HG02571 (cell line): ENCODE results near the gene ALG1.
"Not testable (repeated sequence)": the region's sequence is repeated elsewhere in the genome, so short reads cannot be mapped to it uniquely, and the experiment has no call there.

Source experiments
- ATAC-seq: cut with Tn5 transposase; IDR thresholded peaks from one replicate; pipeline ENCODE4 v1.9.1; 2021; ENCODE audit warnings: mild to moderate bottlenecking, moderate library complexity; ENCODE audit not compliant: unreplicated experiment

Gene ALG1

DNA sequence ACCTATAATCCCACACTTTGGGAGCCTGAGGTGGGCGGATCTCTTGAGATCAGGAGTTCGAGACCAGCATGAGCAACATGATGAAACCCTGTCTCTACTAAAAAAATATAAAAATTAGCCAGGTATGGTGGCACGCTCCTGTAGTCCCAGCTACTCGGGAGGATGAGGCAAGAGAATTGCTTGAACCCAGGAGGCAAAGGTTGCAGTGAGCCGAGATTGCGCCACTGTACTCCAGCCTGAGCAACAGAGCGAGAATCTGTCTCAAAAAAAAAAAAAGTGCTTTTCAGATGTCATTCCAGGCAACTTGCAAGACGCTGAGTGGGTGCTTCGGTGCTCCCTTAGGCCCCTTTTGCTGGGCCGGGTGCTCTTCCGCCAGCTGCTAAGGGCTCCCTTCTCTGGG is 27.1 kb upstream of the ALG1 start:
- not testable (repeated sequence) for ATAC-seq

DNA sequence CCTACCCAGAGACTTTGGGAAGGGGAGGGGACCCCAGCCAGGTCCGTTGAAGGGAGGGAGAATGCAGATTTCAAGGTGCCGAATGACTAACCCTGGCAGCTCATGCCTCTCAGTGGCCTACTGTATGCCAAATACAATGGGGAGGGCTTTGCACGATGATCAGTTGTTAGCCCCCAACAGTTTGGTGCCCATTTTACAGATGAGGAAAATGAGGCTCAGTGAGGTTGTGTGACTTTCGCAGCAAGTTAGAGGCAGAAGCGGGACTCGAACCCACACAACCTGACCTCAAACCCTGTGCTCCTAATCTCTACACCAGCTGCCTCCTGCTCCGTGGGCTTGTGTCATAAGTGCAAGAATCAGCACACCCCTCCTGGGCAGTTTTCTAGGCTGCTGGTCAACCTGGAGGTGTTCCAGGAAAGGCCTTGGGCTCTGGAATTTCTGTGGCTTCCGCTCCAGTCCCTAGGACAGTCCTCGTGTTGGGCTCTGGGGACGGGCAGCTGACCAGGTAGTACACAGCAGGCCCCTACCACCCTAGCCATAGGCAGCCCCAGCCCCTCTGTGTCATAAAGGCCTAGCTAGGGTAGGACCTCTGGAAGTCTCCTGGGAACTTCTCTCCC is 26.0 kb upstream of the ALG1 start:
- ATAC-seq, result no peak

DNA sequence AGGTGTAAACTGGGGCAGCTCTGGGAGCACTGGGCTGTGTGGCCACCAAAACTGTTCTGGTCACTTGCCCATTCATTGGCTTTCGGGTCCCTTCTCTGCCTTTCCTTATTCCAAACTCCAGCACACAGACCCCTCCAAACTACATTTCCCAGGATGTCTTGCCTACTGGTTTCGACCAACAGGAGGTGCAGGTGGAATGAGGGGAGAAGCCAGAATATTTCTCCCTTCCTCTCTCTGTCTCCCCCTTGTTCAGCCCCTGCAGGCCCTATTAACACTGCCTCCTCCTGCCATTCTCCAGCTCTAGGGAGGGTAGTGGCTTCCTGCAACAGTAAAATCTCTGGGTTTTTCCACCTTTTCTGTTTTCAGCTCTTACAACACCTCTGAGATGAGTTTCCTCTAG is 24.7 kb upstream of the ALG1 start:
- ATAC-seq, result no peak

DNA sequence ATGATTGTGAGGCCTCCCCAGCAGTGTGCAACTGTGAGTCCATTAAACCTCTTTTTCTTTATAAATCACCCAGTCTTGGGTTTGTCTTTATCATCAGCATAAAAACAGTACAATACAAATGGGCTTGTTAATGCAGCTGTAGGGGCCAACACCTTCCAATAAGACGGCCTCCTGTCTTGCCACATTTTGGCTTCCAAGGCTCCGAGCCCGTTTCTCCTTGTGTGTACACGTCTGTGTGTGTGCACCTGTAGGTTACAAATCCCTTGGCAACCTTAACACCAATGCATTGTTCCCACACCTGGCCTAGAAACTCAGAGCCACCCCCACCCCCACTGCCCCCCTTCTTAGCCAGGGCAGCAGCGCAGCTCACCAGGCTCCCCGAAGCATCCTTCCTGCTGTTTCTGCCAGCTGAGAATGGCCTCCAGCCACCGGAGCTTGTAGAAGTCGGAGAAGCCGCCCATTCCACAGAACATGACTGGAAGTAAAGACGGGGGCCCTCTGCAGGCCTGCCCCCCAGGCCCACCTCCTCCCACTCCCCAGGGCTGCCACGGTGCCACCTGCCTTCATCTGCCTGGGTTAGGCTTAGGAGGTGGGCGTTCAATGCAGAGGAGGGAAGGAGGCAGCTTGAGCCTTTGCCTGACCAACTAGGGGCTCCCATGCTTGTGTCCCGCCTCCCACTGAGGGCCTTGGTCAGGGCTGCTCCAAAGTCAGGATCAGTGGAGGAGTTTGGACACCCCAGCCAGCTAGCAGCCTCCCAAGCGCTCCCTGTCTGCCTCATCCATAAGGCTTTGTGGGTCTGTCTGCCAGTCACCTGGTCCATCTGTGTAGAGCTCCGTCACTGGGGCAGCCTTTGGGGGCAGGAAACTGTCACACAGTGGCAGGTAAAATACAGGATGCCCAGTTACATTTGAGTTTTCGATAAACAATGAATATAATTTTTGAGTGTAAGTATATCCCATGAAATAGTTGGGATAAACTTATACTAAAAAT is 16.5 kb upstream of the ALG1 start:
- no peak for ATAC-seq

GRCh38 chr16:5056352-5056751 is 15.3 kb upstream of the ALG1 start:
- no peak for ATAC-seq

GRCh38 chr16:5058476-5058875 is 13.2 kb upstream of the ALG1 start:
- ATAC-seq, result no peak

GRCh38 chr16:5059386-5060072 is 12.1 kb upstream of the ALG1 start:
- ATAC-seq, result no peak

DNA sequence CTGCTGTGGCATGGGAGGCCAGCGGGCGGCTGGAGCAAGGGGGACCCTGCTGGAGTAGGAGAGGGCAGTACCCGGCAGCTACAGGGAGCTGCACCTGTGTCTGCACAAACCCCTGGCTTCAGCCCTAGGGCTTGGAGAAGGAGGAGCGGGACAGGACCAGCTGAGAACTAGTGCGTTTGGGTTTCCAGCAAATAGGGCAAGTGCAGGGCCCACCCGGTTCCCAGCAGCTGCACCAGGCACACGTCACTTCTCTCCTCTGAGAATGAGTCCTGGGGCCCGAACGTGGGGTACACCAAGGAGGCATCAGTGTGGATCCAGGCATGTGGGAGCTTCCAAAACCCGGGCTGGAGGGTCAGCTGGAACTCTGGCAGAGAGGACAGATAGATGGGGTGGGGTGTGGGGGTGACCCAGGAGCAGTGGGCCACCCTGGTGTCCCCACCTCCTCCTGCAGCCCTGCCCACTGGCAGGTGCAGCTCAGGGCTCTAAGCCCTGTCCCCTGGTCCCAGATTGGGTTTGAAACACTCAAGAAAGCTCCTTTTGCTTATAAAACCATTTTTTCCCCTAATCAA is 11.5 kb upstream of the ALG1 start:
- no peak for ATAC-seq

- ATAC-seq, result no peak
Observed at GRCh38 chr16:5062051-5062450, 9.6 kb upstream of the ALG1 start.

GRCh38 chr16:5062790-5063765 is 8.6 kb upstream of the ALG1 start:
- no peak for ATAC-seq

- no peak for ATAC-seq
Observed at GRCh38 chr16:5064915-5065314, 6.7 kb upstream of the ALG1 start.

DNA sequence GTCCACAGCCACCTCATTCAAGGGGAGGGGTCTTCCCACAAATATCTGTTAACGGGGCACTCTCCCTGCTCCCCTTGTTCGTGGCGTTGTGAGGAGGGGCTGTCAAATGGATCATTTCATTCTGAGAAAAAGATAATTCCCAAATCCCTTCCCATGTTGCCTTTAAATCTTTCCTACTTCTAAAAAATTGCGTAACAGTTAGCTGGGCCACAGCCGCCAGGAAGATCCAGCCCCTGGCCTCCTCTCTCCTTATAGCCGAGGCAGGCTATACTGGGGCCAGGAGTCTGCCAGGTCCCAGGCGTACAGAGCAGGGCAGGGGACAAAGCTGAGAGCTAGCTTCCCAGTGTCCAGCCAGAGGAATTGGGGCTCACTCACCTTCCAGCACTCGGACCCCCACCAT is 6.3 kb upstream of the ALG1 start:
- no peak for ATAC-seq

GRCh38 chr16:5065813-5066212 is 5.8 kb upstream of the ALG1 start, which contains the start of gene C16orf89:
C16orf89 (minus strand) TSS chr16:5065956; CDS start chr16:5065908, 48 bp downstream.
- no peak for ATAC-seq

DNA sequence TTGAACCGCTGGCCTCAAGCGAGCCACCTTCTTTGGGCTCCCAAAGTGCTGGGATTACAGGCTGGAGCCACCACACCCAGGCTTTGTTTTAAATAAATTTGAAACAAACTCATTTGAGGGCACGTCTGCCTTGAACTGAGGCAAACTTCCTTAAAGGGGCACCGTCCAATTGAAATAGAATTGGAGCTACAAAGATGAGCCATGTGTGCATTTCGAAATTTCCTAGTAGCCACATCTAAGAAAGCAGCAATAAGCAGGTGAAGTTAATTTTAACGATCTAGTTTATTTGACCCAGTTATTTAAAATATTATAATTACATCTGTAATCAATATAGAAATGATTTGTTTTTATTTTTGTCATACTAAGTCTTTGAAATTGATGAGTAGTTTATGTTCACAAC is 5.1 kb upstream of the ALG1 start:
- ATAC-seq, result no peak

DNA sequence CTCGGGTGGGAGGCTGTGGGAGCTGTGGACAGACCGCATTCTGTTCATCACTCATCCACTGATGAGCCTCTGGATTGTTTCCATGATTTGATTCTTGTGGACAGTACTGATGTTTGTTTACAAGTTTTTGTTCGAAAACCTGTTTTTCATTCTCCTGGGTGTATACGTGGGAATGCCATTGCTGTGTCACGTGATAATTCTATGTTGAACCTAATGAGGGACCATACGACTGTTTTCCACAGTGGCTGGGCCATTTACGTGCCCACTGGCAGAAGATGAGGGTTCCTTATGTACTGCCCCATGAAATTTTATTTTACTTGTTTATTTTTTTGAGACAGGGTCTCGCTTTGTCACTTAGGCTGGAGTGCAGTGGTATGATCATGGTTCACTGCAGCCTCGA is 2.6 kb upstream of the ALG1 start:
- no peak for ATAC-seq

GRCh38 chr16:5069854-5070253 is 1.8 kb upstream of the ALG1 start:
- ATAC-seq, result no peak

- ATAC-seq, result no peak
Observed at GRCh38 chr16:5070431-5071186, 1.0 kb upstream of the ALG1 start.

DNA sequence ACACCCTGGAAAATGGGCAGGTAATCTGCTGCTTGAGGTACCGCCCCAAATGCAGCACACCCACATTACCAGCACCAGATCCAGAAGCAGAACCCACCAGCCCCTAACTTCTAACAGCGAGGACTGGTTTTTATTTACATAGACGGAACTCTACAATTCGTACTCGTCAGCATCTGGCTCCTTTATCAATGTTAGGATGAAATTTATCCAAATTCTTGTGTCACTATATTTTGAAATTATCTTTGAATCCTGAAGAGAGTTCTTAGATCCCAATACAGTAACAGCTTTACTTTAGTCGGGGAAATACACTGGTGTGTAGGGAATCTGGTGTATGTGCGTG is 332 bp upstream of the ALG1 start:
- ATAC-seq, result no peak
